Calu3 (cell line): ENCODE results near the gene DDC. TPM values are rescaled to one million over a fixed set of nuclear protein-coding genes. Genes with fewer than 3 reads are reported as not detected.

Experiments used
- BruUV-seq: library from RNA; stranded (reverse); fragments of 400-500 nt; replicated peaks from 2 replicates; lab custom pipeline; 2021; lab: Mats Ljungman, UMichigan
- CTCF ChIA-PET: fragments of 300-600 bp; sonication (Branson Sonifier 250); formaldehyde crosslinking; loops from one replicate; lab custom pipeline; 2022; ENCODE audit warnings: antibody characterized with exemption; lab: Charles Lee
- DNase-seq: peaks from one replicate; pipeline ENCODE4 v3.0.0; 2022
- H3K27ac Mint-ChIP-seq: one replicate; pipeline ENCODE4 v1.8.0; 2022; ENCODE audit warnings: mixed read lengths; ENCODE audit not compliant: unreplicated experiment
- H3K27me3 Mint-ChIP-seq: one replicate; pipeline ENCODE4 v1.8.0; 2022; ENCODE audit warnings: mixed read lengths; ENCODE audit not compliant: unreplicated experiment
- H3K36me3 Mint-ChIP-seq: one replicate; pipeline ENCODE4 v1.8.0; 2022; ENCODE audit warnings: mild to moderate bottlenecking, moderate library complexity, mixed read lengths; ENCODE audit not compliant: insufficient read depth, unreplicated experiment
- H3K4me1 Mint-ChIP-seq: one replicate; pipeline ENCODE4 v1.8.0; 2022; ENCODE audit warnings: mild to moderate bottlenecking, low read depth, mixed read lengths; ENCODE audit not compliant: unreplicated experiment
- H3K4me3 Mint-ChIP-seq: one replicate; pipeline ENCODE4 v1.8.0; 2022; ENCODE audit warnings: mild to moderate bottlenecking, low read depth, moderate library complexity, mixed read lengths; ENCODE audit not compliant: unreplicated experiment
- H3K9me3 Mint-ChIP-seq: one replicate; pipeline ENCODE4 v1.8.0; 2022; ENCODE audit warnings: low read depth, mixed read lengths; ENCODE audit not compliant: unreplicated experiment
- intact Hi-C: fragments of 100-400 bp; cut with micrococcal nuclease; formaldehyde crosslinking; loops from one replicate; pipeline ENCODE4 v1.10.0; 2022; ENCODE audit not compliant: unreplicated experiment
- total RNA-seq: library from RNA; stranded (reverse); gene quantifications from 2 replicates; pipeline ENCODE4 v1.2.3, GENCODE V29; 2022
- TF ChIP-seq, protein P1 (sequence below): fragments of 200-600 bp; IDR thresholded peaks from one replicate; pipeline ENCODE4 v1.8.0; 2022; ENCODE audit warnings: antibody characterized with exemption; ENCODE audit not compliant: unreplicated experiment

DDC gene
- total RNA-seq, 1 experiment from 2014 or later = 3.7 TPM

DNA sequence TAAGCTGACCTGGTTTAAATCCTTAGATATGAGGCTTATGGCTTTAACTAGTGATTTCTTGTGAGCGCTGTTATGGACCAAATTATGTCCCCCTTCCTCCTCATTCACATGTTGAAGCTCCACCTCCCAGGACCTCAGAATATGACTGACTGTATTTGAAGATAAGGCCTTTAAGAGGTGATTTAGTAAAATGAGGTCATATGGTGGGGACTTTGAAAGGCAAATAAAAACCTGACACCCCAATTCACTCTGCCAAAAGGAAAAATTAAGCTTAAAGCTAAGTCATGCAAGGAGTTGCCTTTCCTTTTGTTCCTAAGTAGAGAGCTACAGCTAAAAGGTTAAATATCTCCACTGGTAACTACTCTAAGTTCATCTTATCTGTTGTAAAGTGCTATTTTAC lies 78.7 kb downstream of the DDC start:
- Mint-ChIP-seq H3K27ac (no peak overlapping the region), H3K4me1 (no peaks in the 10 kb centered on the region), H3K36me3 (no peaks in the 10 kb centered on the region), H3K9me3 (no peaks in the 10 kb centered on the region), H3K27me3 (no peaks in the 10 kb centered on the region), H3K4me3 (no peak overlapping the region)
- CTCF ChIA-PET = interaction anchor here (0.6 kb wide), 1 partner anchor 1565 kb away, joined by 3 read pairs; no protein-coding TSS in a partner anchor
- TF ChIP-seq, protein P1, sequence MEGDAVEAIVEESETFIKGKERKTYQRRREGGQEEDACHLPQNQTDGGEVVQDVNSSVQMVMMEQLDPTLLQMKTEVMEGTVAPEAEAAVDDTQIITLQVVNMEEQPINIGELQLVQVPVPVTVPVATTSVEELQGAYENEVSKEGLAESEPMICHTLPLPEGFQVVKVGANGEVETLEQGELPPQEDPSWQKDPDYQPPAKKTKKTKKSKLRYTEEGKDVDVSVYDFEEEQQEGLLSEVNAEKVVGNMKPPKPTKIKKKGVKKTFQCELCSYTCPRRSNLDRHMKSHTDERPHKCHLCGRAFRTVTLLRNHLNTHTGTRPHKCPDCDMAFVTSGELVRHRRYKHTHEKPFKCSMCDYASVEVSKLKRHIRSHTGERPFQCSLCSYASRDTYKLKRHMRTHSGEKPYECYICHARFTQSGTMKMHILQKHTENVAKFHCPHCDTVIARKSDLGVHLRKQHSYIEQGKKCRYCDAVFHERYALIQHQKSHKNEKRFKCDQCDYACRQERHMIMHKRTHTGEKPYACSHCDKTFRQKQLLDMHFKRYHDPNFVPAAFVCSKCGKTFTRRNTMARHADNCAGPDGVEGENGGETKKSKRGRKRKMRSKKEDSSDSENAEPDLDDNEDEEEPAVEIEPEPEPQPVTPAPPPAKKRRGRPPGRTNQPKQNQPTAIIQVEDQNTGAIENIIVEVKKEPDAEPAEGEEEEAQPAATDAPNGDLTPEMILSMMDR = no peak
- DNase-seq = no peak
- no TSS peak for BruUV-seq
- intact Hi-C loops = no loop called here

DNA sequence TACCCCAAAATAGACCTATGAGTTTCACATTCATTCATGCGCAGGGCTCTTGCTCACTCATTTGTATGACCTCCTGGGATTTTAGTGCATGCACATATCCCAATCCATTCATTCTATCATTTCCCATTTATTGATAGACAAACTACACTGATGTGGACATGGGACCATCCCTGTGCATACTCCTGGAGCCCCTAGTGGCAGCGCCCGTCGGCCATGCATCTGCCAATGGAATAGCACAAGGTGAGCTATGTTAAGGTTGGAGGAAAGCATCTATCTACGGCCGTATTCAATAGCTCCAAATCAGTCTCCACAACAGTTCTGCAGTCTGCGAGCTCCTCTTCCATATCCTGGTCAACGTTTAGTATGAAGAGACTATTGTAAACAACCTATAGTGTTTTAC lies 83.3 kb downstream of the DDC start:
- Mint-ChIP-seq H3K27ac (no peak overlapping the region), H3K27me3 (no peaks in the 10 kb centered on the region), H3K4me3 (no peak overlapping the region), H3K9me3 (no peaks in the 10 kb centered on the region), H3K36me3 (no peaks in the 10 kb centered on the region), H3K4me1 (no peaks in the 10 kb centered on the region)
- DNase-seq = no peak
- TF ChIP-seq, protein P1 = no peak
- CTCF ChIA-PET = no interaction called here
- intact Hi-C loops = no loop called here
- BruUV-seq = no TSS peak

DNA sequence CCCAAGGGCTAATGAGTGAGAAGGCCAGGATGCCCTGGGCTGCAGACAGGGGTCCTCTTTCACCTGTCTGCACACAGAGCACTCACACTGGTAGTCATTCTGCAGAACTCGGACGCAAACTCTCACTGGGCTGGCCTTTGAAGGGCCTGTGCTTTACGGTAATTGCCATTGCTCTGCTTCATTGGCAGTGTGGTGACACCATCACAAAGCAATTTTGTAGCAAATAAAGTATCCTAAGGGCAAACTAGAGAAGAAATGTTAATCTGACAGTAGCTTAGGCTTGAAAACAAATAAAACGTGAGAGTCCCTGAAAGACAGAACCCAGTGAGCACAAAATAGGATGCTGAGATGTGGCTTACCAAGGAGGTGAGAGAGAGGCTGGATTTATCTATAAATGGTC lies 84.4 kb downstream of the DDC start:
- BruUV-seq = no TSS peak
- TF ChIP-seq, protein P1 = no peak
- DNase-seq = no peak
- no peaks in the 10 kb centered on the region for H3K36me3 Mint-ChIP-seq
- intact Hi-C loops = no loop called here
- CTCF ChIA-PET = interaction anchor here (0.7 kb wide), 1 partner anchor 566 kb away, joined by 4 read pairs; no protein-coding TSS in a partner anchor
- H3K4me3 Mint-ChIP-seq = no peak overlapping the region
- H3K4me1 Mint-ChIP-seq = no peaks in the 10 kb centered on the region
- no peaks in the 10 kb centered on the region for H3K27me3 Mint-ChIP-seq
- no peak overlapping the region for H3K27ac Mint-ChIP-seq
- H3K9me3 Mint-ChIP-seq = no peaks in the 10 kb centered on the region

DNA sequence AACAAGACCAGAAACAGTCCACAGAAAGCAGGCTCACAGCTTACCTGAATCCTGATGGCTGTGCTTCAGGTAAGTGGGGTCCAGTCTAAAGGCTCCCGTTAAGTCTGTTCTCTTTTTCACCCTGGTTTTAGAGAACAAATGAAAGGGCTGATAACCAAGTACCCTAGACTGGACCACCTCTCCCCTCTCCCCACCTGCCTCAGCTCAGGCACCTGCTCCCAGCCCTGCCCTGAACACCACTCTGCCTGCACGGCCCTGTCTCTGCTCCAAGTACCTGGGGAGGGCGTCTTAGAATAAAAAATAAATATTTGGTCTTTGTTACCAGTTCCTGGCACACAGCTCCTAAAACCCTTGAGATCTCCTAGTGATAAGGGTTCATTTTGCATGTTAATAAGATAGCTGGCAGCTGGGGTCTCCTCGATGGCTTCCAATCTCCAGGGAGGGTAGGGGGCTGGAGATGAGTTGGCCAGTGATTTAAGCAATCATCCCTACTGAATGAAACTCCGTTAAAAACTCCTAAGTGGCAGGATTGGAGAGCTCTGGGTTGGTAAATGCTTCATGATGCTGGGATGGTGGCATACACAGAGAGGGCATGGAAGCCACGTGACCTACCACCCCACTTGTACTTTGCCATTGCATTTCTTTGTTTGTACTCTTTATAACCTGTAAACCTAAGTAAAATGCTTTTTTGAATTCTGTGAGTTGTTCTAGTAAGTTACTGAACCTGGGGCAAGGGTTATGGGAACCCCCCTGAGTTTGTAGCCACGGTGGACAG lies 85.3 kb downstream of the DDC start:
- Mint-ChIP-seq H3K27ac (no peak overlapping the region), H3K4me3 (no peak overlapping the region), H3K36me3 (no peaks in the 10 kb centered on the region), H3K9me3 (no peaks in the 10 kb centered on the region), H3K4me1 (no peaks in the 10 kb centered on the region), H3K27me3 (no peaks in the 10 kb centered on the region)
- TF ChIP-seq, protein P1 = no peak
- DNase-seq = no peak
- BruUV-seq = no TSS peak
- CTCF ChIA-PET = no interaction called here
- intact Hi-C loops = no loop called here
